GM18858 (cell line): ENCODE results near the gene ABLIM1.

Source experiments
- ATAC-seq: cut with Tn5 transposase; IDR thresholded peaks from one replicate; pipeline ENCODE4 v1.9.1; 2021; ENCODE audit not compliant: unreplicated experiment

The ABLIM1 gene

GRCh38 chr10:114624951-114625780, 32.9 kb downstream of the ABLIM1 start:
- ATAC-seq, result no peak

GRCh38 chr10:114624422-114624821, 33.7 kb downstream of the ABLIM1 start:
- no peak for ATAC-seq

DNA sequence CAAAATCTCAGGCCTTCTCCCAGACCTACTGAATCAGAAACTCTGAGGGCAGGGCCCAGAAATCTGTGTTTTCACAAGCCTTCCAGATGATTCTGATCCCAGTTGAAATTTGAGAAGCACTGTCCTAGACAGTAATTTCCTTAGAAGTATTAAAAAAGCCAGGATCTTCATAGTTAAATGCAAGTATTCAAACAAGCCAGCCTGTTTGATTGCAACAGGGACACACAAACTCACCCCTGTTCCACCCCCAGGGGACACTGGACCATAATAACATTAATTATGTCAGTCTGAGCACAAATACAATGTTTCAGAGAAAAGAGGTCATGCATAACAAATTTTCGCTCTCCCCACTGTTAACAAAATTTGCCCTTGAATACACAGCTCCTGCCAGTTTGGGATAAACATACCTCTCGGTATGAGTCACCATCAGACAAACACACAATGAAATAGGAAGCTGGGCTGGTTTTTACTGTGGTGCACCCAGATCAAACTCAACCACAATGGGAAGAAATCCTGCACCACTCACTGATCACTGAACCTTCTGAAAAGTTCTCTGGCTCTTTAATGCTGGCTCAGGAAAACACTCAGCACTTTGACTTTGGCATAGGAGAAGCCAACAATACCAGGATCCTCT, 34.3 kb downstream of the ABLIM1 start:
- ATAC-seq, result no peak

- no peak for ATAC-seq
Measured at GRCh38 chr10:114623155-114623554, 34.9 kb downstream of the ABLIM1 start.

DNA sequence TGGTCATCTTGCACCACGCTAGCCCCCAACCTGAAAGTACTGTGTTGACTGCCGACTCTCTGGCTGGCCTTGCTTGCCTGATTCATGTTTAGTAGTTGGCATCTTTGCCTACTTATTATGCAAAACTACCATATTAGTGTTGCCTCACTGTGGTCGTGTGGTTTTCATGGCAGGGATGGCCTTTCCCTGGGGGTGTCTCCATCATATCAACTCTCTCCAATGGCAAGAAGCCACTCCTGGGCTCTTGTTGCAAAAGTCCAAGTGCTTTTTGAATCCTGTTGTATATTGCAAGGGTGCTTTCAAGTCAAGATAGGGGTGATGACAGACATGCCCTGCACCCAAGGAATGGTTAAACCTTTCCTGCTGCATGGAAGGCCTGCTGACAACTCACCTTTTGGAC, 39.4 kb downstream of the ABLIM1 start:
- no peak for ATAC-seq

DNA sequence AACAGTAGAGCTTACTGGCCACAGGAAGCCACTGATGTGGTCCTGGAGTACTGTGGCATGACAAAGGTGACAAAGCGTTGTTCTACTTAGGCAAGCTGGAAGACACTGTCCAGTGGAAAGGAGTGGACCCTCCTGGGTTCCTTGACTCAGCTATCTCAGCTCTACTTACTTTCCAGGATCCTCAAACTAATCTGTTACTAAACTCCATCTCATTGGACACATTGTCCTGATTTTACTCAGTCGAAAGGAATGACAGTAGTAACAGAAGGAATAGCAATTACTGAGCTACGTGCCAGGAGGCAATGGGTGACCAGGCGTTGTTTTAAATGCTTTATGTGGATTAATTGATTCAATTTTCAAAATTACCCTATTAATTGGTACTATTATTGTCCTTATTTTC, 41.6 kb downstream of the ABLIM1 start:
- ATAC-seq, result no peak

DNA sequence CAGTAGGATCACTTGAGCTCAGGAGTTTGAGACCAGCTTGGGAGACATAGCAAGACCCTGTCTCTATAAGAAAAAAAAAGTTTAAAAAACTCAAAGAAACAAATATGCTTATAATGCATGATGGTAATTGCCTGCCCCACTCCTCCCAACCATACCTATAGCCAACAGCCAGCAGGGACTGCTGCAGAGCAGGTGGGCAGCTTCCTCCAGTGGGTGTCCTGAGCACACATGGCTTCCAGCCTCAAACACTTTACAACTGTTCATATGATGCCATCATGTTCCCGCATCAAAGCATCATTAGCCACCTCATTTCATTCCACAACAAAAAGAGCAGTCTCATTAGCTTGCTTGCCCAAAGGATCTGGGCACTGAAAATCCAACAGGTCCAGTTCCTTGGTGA, 42.0 kb downstream of the ABLIM1 start:
- no peak for ATAC-seq

DNA sequence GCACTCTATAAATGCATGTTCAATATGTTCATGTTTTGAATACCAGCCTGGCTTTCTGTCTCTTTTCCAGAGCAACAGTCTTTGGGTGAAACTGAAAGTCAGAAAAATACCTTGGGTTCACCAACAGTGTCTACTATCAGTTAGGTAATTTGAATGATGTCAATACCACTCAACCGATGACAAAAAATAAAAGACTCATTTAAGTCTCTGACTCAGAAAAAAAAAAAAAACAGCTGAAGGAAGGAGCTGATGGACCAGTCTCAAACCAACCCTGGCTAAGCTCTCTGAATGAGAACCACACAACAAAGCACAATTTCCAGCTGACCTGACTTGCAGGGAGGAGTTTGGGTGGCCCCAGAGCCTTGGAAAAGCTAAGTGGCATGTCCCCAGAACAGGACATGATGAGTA, 42.5 kb downstream of the ABLIM1 start:
- ATAC-seq, result peak; percentile 86

GRCh38 chr10:114613237-114613979, 44.7 kb downstream of the ABLIM1 start:
- no peak for ATAC-seq

DNA sequence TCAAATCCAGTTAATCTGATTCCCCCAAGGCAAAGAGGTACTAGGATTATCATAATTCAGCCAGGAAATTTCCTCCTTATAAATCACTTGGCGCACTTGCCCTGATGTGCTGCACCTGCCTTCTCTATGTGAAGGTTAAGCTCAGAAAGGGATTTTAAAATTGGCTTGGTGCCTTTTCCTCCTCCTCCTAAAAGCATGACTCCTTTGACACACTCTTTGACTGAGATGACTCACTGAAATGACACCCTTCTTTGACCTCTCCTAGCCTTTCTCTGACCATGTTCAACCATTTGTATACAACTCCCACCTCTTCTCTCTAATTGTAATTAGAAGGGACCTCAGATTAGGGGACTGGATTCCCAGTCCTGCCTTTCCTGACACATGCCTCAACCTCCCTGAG, 46.5 kb downstream of the ABLIM1 start:
- ATAC-seq, result no peak

DNA sequence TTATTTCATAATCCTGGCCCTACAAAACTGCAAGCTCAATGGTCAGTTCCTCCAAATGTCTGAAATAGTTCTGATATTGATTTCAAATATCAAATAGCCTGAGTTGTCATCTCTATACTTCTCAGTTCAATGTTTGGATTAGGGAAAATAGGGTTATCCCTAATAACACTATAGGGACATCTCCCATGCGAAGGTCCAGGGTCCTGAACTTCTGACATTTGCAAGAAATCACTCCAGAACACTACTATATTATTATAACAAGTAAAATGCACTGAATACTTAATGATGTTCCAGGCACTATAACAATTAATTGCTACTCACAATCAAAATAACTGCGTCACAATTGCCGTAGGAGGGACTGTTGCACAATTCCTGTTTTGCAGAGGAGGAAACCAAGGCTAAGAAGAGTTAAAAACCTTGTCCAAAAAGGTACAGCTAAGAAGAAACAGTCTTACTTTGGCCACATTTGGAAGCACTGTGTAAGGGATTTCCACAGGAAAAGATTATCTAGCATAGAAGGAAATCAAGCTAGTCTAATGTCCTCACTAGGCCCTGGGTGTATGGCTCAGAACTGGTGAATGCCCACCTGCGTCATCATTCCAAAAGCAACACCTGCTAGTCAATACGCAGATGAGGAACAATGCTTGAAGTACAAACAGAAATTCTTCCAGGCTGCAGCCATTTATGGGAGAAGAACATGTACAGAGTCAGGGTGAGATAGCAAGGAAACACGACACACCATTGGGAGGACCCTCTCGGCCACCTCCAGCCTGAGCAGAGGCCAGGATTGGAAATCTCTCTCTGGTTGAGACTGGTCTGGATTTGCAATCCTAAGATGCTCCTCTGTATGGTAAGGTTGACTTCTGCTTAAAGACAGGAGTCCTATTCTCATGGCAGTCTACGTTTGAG, 48.3 kb downstream of the ABLIM1 start:
- no peak for ATAC-seq

DNA sequence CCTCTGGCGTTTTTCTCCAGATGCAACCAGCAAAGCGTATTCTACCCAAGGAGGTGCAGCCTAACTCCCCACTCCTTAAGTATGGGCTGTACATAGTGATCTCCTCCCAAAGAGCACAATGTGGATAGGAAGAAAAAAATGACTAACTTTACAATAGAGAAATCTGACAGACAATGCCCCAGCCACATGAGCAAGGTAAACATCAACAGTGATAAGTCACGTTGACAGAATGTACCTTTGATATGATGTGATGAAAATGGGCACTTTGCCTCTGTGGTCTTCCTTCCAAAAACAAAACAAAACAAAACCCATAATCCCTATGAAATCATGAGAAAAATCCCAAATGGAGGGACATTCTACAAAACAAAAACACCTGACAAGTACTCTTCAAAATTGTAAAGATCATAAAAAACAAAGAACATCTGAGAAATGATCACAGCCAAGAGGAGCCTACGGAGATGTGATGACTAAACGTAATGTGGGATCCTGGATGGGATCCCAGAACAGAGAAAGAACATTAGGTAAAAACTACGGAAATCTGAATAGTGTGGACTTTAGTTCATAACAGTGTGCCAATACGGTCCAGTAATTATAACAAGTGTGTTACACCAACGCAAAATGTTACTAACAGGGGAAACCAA, 50.6 kb downstream of the ABLIM1 start:
- ATAC-seq, result no peak

GRCh38 chr10:114605155-114605797, 52.8 kb downstream of the ABLIM1 start:
- no peak for ATAC-seq

DNA sequence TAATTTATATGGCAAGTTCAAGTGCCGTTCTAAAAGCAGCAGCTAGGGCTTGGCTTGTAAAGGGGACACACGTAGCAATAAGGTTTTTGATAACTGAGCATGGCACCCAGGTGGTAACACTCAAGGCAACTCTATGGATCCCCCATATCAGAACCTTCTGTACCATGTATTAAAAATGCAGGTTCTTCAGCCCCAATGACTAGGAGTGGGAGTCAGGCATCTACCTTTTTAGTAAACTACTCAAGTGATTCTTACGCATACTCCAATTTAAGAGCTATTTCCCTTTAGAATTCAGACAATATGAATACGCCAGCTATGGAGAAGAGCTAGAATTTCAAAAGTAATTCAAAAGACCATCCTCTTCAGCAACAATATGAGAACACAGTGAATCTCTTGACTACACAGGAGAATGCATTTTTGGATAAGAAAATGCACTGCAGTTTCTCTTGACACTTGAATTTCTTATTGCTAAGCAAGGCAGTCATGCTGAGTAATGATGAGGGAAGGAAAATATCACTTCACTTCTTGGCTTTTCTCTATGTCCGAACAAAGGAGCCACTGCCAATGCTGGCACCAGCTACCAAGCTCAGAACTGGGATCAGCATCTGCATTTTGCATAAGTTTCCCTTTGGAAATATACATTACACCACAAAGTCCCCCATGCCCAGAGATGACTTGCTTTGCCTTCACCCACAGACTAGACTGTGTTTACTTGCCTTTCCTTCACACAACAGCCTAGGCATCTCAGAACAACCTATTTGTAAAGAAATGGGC, 53.5 kb downstream of the ABLIM1 start:
- no peak for ATAC-seq

GRCh38 chr10:114603948-114604347, 54.1 kb downstream of the ABLIM1 start:
- no peak for ATAC-seq

DNA sequence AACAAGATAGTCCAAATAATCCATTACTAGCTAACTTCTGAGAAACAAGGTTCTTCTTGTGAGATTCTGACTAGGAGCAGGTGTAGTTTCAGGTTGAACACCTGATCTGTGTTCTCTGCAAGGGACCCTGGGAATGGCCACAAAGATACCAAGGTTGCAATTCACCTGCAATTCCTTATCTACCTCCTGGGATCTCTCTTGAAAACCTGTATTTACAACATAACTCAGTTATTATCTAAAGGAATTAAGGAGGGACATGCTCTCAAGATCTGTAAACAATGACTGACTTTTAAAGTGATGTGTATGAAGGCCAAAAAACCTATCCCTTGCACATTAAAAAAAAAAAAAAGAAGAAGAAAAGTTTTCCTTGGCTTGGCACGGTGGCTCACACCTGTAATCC, 54.8 kb downstream of the ABLIM1 start:
- no peak for ATAC-seq

DNA sequence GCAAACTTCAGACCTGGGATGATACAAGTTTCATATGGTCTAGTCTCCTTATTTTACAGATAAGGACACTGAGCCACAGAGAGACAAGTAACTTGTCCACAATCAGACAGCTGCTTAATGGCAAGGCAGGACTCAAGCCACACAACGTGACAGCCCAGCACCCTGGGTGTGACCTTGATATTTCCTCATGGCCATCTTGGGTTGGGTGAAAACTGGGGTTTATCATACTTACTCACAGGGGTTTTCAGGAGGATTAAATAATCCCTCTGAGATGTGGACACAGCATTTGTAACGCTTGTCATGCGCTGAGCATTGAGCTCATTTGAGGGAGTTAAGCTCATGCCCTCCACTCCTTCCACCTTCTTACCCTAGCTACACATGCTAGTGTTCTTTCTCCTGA, 58.0 kb downstream of the ABLIM1 start:
- no peak for ATAC-seq

DNA sequence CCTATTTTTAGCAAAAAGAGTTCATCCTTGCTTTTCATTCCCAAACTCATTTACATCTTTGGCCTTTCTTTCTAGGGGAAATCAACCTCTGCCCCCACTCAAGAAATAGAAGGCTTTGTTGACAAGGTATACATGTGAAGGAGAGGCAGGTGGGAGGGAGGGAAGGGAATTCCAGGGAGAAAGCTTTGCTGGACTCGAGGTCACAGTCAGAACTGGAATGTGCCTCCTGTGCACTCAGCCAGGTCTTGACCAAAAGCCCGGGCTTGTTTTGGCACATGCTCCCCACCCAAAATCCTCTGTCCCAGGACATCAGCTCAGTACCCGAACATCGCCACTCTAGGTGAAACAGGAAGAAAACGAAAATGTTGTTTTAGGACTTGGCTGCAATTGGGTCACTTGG, 61.3 kb downstream of the ABLIM1 start:
- ATAC-seq, result no peak

DNA sequence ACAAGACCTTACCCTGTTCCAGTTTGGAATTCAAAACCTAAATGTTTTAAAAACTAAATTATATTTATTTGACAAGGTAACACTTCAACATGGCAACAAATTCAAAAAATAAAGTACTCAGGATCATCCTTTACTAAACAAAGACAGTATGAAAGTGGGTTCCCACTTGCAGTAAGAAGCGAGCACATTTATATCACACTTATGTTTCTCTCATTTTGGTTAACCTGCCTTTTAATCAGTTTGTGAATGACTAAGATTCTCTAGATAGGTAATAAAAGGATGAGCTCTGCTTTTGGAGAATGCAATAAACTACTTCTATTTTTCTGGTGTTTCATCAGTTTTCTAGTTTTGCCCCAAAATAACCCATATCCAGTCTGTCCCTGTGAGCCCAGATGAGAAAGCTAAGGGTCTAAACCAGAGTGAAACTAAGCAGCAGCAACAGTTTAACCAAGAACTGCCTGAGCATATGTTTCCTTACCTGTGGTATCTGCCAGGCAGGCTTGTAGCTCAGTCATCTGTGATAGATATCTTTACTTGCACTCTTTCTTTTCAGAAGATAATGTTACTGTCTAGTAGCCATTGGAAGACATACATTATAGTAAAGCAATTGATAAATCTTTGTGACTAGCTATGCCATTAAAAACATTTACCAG, 64.1 kb downstream of the ABLIM1 start:
- ATAC-seq, result no peak
